ENCODE data around the gene CRB1.

Gene CRB1

GRCh38 chr1:197496722-197497121 is 228.7 kb downstream of the CRB1 start:
- DNase-seq (ENCODE audit: low read depth): no peak
- no peak overlapping the region for H3K4me3 ChIP-seq (ENCODE audit: control insufficient read depth, low read depth, low read length)
- no peak for TF ChIP-seq CTCF (IDR thresholded peaks at IDR 0.05; ENCODE audit: control insufficient read depth, insufficient read depth, low read depth, low read length, missing control alignments)

GRCh38 chr1:197510691-197511378 is 242.8 kb downstream of the CRB1 start:
- H3K4me3 ChIP-seq (ENCODE audit: control insufficient read depth, low read depth, low read length): no peak overlapping the region
- TF ChIP-seq CTCF (IDR thresholded peaks at IDR 0.05; ENCODE audit: control insufficient read depth, insufficient read depth, low read depth, low read length, missing control alignments): no peak
- DNase-seq (ENCODE audit: low read depth): no peak

- H3K4me3 ChIP-seq (ENCODE audit: control insufficient read depth, low read depth, low read length): no peak overlapping the region
- no peak for TF ChIP-seq CTCF (IDR thresholded peaks at IDR 0.05; ENCODE audit: control insufficient read depth, insufficient read depth, low read depth, low read length, missing control alignments)
- DNase-seq (ENCODE audit: low read depth): no peak
These were observed 247.4 kb downstream of the CRB1 start for GRCh38 chr1:197515421-197515820.

GRCh38 chr1:197519741-197520334 is 251.8 kb downstream of the CRB1 start:
- peak; percentile 44 for TF ChIP-seq CTCF (IDR thresholded peaks at IDR 0.05; ENCODE audit: control insufficient read depth, insufficient read depth, low read depth, low read length, missing control alignments)
- DNase-seq (ENCODE audit: low read depth): no peak
- H3K4me3 ChIP-seq (ENCODE audit: control insufficient read depth, low read depth, low read length): no peak overlapping the region

GRCh38 chr1:197521118-197521739 is 253.2 kb downstream of the CRB1 start:
- peak; percentile 65 for TF ChIP-seq CTCF (IDR thresholded peaks at IDR 0.05; ENCODE audit: control insufficient read depth, insufficient read depth, low read depth, low read length, missing control alignments)
- DNase-seq (ENCODE audit: low read depth): peak; percentile 13
- H3K4me3 ChIP-seq (ENCODE audit: control insufficient read depth, low read depth, low read length): no peak overlapping the region

GRCh38 chr1:197526736-197527371 is 258.8 kb downstream of the CRB1 start:
- H3K4me3 ChIP-seq (ENCODE audit: control insufficient read depth, low read depth, low read length): no peak overlapping the region
- no peak for DNase-seq (ENCODE audit: low read depth)
- peak; percentile 35 for TF ChIP-seq CTCF (IDR thresholded peaks at IDR 0.05; ENCODE audit: control insufficient read depth, insufficient read depth, low read depth, low read length, missing control alignments)
